RWPE1 (cell line): ENCODE results near the gene PLPP1.

ENCODE experiments used
- CTCF ChIA-PET: fragments of 350-600 bp; sonication (Branson Sonifier 250); formaldehyde crosslinking; extraction: SDS; loops from one replicate; lab custom pipeline; 2021; lab: Yijun Ruan, JAX
- POLR2A ChIA-PET: fragments of 400-600 bp; formaldehyde crosslinking; extraction: SDS; loops from one replicate; lab custom pipeline; 2020; ENCODE audit warnings: antibody characterized with exemption; ENCODE audit not compliant: low non-redundant PET; lab: Yijun Ruan, JAX
- DNase-seq: peaks from one replicate; pipeline ENCODE4 v3.0.0; 2012; ENCODE audit warnings: low spot score
- H3K27ac ChIP-seq: fragments of 450-650 bp; 2 replicates; pipeline ENCODE4 v1.5.1; 2017
- TF ChIP-seq, protein P1 (sequence below): fragments of 450-650 bp; conservative IDR thresholded peaks from 2 replicates; pipeline ENCODE4 v1.5.1; 2017; ENCODE audit warnings: low read depth, mild to moderate bottlenecking

The PLPP1 gene

GRCh38 chr5:55576661-55577060, 41.9 kb upstream of the PLPP1 start:
- POLR2A ChIA-PET: no interaction called here
- CTCF ChIA-PET: no interaction called here
- H3K27ac ChIP-seq: no peak overlapping the region
- no peak for DNase-seq
- TF ChIP-seq, protein P1, sequence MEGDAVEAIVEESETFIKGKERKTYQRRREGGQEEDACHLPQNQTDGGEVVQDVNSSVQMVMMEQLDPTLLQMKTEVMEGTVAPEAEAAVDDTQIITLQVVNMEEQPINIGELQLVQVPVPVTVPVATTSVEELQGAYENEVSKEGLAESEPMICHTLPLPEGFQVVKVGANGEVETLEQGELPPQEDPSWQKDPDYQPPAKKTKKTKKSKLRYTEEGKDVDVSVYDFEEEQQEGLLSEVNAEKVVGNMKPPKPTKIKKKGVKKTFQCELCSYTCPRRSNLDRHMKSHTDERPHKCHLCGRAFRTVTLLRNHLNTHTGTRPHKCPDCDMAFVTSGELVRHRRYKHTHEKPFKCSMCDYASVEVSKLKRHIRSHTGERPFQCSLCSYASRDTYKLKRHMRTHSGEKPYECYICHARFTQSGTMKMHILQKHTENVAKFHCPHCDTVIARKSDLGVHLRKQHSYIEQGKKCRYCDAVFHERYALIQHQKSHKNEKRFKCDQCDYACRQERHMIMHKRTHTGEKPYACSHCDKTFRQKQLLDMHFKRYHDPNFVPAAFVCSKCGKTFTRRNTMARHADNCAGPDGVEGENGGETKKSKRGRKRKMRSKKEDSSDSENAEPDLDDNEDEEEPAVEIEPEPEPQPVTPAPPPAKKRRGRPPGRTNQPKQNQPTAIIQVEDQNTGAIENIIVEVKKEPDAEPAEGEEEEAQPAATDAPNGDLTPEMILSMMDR: no peak

DNA sequence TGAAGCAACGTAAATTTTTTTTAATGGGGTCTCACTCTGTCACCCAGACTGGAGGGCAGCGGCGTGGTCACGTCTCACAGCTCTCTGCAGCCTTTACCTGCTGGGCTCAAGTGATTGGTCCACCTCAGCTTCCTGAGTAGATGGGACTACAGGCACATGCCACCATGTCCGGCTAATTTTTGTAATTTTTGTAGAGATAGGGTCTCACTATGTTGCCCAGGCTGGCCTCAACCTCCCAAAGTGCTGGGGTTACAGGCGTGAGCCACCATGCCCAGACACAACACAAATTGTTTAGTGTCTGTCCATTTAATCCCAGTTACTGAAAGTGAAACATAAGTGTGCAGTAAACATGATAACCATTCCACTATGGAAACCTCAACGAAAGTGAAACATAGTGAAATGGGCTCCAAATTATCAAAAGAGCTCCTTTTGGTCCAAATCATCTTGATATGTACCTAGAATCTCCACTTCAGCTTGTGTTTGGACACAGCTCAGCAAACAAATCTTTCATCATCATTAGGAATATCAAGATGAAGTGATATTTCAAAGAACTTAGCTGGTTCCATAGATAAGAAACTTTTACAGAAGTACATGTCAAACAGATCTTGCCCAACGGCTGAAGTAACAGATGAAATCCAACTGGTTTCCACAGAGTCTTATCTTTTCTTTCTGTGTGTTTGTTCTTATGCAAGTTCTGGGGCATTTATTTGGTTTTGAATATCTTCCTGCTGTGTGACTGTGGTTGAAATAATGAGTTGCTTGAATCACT, 41.2 kb upstream of the PLPP1 start:
- DNase-seq: no peak
- no peak overlapping the region for H3K27ac ChIP-seq
- CTCF ChIA-PET: interaction anchor here (0.8 to 1.2 kb wide), 2 partner anchors 213 to 343 kb away, joined by 3 to 4 read pairs; no protein-coding TSS in a partner anchor
- TF ChIP-seq, protein P1: no peak
- POLR2A ChIA-PET: no interaction called here

DNA sequence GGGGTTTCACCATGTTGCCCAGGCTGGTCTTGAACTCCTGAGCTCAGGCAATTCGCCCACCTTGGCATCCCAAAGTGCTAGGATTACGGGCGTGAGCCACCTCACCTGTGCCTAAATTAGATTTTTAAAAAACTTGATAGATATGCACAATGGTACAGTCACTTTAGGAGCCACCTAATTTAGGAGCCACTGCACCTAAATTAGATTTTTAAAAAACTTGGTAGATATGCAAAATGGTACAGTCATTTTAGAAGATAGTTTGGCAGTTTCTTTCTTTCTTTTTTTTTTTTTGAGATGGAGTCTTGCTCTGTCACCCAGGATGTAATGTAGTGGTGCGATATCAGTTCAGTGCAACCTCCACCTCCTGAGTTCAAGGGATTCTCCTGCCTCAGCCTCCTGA, 37.8 kb upstream of the PLPP1 start:
- no peak for DNase-seq
- CTCF ChIA-PET: interaction anchor here (0.7 kb wide), 1 partner anchor 12 kb away, joined by 3 read pairs; no protein-coding TSS in a partner anchor
- POLR2A ChIA-PET: no interaction called here
- no peak overlapping the region for H3K27ac ChIP-seq
- TF ChIP-seq, protein P1: no peak

DNA sequence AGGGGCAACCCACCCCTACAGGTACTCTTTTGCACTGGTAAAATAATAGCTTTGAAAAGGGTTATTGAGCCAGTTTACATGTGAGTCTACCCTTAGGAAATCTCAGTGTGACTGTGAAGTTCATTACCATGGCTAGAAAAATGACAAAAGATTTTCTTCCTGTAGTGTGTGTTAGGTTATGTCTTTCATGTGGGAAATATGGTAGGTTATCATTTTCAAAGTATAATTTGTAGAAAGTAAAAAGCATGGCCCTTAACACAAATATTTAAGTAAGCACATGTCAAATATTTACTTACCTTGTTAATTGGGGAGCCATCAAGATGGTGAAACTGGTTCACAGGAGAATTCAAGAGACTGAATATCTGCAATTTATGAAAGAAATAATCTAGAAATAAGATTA, 37.3 kb upstream of the PLPP1 start:
- TF ChIP-seq, protein P1: no peak
- DNase-seq: no peak
- ChIA-PET POLR2A (no interaction called here), CTCF (no interaction called here)
- H3K27ac ChIP-seq: no peak overlapping the region

- CTCF ChIA-PET: no interaction called here
- H3K27ac ChIP-seq: no peak overlapping the region
These were observed 35.8 kb upstream of the PLPP1 start for GRCh38 chr5:55570570-55570969.

DNA sequence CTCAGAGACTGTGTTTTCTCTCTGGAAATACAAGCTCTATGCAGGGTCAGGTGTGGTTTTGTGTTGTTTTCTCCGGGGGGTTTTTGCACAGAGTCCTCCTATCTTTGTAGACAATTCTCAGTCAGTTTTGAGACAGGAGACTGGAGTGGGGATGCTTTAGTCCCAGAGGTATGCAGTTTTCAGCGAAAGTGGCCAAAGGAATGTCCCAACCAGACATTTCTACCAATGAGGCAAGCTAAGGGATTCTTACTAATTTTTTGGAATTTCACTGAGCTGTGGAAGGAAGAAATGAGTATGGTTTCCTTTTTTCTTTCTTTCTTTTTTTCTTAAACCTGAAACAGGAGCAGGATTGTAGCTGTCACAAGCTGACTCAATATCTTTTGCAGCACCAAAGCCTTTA, 35.3 kb upstream of the PLPP1 start:
- ChIA-PET CTCF (no interaction called here), POLR2A (no interaction called here)
- no peak for DNase-seq
- TF ChIP-seq, protein P1: no peak
- no peak overlapping the region for H3K27ac ChIP-seq

More at GRCh38 chr5:55570570-55570969, 35.8 kb upstream of the PLPP1 start:
- DNase-seq: no peak
- TF ChIP-seq, protein P1: no peak
- POLR2A ChIA-PET: no interaction called here
